GM19035 (cell line): ENCODE measurements around the gene ELK1.
"Not testable (repeated sequence)": the region's sequence is repeated elsewhere in the genome, so short reads cannot be mapped to it uniquely, and the experiment has no call there.

Experiments
- ATAC-seq: cut with Tn5 transposase; IDR thresholded peaks from one replicate; pipeline ENCODE4 v1.9.1; 2021; ENCODE audit not compliant: unreplicated experiment

Gene ELK1, protein sequence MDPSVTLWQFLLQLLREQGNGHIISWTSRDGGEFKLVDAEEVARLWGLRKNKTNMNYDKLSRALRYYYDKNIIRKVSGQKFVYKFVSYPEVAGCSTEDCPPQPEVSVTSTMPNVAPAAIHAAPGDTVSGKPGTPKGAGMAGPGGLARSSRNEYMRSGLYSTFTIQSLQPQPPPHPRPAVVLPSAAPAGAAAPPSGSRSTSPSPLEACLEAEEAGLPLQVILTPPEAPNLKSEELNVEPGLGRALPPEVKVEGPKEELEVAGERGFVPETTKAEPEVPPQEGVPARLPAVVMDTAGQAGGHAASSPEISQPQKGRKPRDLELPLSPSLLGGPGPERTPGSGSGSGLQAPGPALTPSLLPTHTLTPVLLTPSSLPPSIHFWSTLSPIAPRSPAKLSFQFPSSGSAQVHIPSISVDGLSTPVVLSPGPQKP

DNA sequence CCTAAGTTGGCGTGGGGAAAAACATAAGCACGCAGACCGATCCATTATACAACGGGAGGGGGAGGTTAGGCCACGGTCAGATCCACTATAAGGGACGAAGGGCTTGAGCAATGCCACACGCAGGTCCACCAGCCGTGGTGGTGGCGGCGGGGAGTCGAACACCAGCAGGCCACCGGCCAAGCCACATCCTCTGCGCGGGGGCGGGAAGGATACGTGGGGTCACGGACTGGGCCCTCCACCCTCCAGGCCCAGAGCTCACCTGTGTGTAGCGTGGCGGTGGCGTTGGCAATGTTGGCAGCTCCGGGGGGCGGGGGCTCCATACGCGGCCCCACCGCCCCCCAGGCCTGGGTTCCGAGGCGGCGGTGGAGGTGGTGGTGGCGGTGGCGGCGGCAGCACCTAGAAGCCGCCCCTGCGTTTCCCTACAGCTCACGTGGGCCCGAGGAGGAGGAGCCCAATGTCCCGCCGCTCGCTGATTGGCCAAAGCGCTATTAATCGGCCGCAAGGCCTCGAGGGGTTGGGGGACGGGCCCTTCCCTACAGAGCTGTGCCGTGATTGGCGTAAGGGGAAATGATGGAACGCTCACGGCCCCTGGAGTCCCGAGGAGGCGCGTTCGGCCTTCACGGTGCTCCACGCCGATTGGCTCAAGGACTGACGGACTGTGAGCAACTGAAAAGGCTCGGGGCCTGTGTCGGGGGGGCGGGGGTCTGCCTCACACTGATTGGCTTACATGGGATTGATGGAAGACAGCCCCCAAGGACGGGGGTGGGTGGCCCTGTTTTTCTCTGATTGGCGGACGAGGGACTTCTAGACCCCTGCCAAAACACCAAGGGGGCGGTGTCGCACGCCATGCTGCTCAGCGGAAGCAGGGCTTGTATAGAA, at the start of gene ELK1:
Gene ELK1 (minus strand): TSS at position 400 of the 879 bp plus-strand sequence. CDS start 9,122 bp downstream, outside the sequence.
- peak; percentile 90 for ATAC-seq

DNA sequence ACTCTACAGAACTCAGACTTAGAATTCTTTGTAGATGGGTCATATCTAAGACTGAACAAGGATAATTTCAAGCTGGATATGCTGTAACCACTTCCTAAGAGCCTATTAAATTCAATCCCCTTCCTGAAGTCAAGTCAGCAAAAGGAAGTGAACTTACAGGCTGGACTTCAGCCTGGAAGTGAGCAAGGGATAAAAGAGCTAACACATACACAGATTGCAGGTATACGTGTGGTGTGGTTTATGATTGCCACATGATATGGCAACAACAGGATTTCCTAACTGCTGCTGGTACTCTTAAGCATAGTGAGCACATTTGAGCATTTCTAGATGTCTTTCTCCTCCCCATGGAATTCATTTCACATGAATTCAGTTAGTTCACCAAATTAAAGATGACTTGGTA, 46.8 kb upstream of the ELK1 start:
- ATAC-seq: no peak

DNA sequence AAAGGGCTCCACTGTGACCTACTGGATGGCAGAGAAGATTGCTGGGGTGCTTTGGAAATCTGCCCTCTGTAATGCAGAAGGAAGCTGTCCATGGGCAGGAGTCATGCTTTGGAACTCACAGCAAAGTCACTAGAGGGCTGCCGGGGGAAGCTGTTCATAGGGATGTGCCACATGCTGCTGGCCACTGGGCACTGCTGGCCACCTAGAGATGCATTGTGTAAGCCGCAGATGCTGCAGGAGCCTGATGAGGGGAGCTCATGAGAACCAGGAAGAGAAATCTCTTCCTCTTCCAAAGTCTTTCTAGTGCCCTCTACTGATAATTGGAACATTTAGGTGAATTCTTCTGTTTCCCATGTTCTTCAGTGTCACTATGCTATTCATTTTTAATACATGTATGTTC, 39.8 kb upstream of the ELK1 start:
- ATAC-seq: no peak

DNA sequence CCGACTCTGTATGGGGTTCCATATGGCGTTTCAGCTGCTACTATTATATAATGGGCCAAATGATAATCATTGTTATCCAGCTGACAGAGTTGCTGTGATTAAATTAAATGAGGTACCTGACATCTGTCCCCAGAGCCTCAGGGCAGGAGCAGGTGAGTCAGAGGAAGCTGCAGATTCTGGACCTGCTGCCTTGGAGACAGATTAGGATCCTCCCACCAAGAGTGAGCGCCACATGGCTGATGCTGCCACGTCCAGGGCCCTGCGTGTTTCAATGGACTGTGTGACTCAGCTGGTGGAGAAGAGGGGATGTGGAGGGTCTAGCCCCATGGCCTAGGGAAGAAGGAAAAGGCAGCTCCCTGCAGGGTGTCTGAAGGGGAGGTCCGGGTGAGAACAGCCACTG, 36.9 kb upstream of the ELK1 start:
- ATAC-seq: no peak

DNA sequence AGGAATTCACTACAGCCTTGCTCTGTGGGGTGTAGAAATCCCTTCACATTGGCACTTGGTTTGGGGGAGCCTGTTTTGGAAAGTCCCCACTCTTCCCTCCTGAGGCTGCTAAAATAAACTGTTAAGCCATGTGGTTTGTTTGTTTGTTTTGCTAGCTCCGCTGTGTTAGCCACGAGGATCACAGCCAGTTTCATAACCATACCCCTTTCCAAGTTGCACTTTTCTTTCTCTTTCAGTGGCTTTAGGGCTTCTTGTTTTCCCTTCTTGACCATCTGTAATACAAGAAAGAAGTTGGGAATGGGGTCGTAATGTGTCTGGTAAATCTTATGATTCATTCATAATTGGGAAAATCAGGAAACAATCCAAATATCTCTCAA, 33.5 kb upstream of the ELK1 start:
- ATAC-seq: no peak

DNA sequence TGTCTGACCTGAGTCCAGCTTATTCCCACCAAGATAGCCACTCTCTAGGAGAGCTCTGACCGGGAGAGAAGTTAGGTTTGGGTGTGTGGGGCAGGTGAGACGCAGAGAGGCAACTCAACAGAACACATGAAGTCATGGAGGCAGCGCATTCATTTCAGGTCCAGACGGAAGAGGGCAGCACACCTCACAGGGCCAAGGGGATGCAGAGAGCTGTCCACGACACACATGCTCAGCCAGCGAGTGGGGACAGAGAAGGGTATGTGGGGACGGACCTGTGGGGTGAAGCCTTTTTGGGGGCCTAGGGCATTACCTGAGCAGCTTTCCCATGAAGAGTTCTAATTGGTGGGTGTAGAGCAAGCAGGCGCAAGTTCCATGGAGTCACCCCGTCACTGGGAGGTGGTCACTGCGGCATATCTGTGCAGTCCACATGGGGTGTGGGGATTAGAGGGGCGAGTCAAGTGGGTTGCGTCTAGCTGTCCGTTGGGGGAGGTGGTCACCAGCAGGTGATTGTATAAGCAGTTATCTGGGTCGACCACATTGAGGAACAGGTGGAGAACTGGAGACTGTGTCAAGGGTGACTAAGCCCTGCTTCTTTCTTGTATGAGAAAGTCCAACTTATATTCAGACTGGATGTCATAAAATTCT, 32.9 kb upstream of the ELK1 start:
- ATAC-seq: no peak

DNA sequence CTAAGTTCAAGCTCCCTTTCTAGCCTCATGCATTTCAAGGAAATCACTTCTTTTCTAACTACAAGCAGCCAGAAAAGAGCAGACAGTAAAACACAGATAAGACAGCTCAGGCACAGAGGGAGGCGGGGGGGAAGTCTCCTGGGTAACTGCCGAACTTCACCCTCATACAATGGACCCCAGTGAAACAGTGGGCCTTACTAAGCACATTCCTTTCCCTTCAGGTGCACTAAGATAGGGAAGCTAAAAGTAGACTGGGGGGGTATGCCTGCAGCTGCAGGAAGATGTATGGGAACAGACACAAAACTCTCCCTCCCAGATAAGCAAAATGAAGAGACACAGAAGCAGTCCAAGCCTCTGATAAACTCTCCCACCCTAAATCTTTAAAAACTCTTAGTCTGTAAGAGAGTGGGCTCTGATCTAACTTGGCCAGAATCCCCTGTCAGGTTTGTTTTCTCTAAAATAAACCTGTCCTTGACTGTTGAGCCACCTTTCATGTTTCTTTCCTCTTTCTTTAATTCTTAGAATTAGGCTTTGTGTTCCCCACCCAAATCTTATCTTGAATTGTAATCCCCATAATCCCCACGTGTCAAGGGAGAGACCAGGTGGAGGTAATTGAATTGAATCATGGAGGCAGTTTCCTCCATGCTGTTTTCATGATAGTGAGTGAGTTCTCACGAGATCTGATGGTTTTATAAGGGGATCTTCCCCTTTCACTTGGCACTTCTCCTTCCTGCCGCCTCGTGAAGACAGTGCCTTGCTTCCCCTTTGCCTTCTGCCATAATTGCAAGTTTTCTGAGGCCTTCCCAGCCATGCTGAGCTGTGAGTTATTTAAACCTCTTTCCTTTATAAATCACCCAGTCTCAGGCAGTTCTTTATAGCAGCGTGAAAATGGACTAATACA, 25.8 kb upstream of the ELK1 start:
- not testable (repeated sequence) for ATAC-seq

DNA sequence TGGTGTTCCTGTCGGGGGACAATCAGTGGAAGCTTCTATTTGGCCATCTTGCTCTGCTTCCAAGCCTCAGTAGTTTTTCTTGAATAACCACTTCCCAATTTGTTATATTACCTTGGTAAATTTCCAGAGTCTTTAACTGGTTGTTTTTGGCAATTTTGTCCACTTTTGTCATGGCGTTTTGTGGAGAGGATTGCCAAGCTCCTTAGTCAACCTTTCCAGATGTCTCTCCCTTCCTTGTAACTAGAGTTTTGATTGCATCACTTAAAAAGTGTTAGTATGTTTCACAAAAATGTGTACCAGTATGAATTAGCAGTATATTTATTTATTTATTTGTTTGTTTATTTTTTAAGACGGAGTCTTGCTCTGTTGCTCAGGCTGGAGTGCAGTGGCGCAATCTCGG, 24.4 kb upstream of the ELK1 start:
- ATAC-seq: no peak

DNA sequence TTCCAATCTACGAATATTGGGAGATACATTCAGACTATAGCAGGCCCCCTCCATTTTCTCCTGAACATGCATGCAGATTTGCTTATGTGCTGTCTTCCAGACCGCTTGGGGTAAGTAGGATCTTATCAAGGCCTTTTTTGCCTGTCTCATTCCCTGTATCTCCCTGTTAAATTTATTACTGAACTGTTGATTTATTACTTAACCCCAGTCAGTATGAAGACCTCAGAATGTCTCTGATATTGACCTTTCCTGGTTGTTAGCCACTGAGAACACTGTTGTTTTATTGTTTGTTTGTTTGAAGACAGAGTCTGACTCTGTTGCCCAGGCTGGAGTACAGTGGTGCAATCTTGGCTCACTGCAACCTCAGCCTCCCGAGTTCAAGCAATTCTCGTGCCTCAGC, 15.4 kb upstream of the ELK1 start:
- ATAC-seq: not testable (repeated sequence)

DNA sequence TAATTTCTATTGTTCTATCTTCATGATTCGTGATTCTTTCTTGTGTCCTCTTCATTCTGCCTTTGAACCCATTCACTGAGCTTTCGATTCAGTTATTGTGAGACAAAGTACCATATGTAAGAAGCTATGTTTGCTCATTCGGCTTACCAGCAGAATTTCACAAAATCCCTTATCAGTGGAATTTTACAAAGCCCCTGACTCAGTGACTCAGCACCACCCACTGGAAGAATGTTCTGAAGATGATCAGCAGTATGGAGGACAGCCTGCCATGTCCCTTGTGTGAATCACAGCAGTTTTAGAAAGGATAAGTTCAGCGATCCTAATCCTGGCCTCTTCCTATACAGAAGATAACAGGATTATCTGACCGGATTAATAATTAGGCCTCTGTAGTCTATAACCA, 14.4 kb upstream of the ELK1 start:
- ATAC-seq: no peak

DNA sequence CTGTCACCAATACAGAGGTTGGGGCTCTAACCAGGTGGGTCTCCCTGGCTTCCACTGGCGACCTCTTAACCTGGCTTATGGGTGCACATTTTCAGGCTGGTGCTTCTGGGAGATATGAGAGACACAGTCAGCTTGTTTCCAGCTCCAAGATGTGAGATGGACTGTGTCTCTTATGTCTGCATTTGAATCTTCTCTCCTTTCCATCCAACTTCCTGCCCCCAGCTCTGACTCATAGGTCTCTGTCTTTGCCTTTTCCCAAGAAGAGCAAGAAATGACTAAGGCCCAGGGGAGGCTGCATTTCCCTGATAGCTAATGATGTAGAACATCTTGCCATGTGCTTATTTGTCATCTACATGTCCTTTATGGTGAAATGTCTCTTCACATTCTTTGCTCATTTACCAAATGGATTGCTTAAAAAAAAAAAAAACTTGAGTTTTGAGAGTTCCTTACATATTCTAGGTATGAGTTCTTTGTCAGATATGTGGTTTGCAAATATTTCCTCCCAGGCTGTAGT, 11.8 kb upstream of the ELK1 start:
- no peak for ATAC-seq

DNA sequence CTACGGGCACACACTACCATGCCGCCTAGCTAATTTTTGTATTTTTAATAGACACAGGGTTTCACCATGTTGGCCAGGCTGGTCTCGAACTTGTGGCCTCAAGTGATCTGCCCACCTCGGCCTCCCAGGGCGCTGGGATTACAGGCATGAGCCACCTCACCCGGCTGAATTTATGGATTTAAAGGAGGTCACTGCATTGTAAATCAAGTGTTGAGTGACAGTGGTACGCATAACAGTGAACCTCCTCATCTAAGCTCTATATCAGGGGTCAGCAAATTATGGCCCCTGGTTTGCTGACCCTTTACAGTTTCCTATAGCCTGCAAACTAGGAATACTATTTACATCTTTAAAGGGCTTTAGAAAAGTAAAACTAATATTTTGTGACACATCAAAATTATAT, 11.2 kb upstream of the ELK1 start:
- no peak for ATAC-seq

DNA sequence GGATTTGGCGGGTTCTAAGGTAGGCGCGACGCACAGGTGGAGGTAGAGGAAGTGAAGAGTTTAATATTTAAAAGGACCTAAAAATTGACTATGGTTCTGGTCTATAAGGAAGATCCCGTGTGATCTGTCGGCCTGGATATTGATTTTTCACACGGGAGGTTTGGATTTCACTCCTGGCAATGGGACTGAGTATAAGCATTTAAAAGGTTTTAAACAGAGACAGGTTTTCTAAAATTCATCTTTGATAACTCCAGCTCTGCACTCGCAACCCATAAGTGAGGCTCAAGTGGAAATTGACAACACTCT, 9.0 kb upstream of the ELK1 start:
- no peak for ATAC-seq

DNA sequence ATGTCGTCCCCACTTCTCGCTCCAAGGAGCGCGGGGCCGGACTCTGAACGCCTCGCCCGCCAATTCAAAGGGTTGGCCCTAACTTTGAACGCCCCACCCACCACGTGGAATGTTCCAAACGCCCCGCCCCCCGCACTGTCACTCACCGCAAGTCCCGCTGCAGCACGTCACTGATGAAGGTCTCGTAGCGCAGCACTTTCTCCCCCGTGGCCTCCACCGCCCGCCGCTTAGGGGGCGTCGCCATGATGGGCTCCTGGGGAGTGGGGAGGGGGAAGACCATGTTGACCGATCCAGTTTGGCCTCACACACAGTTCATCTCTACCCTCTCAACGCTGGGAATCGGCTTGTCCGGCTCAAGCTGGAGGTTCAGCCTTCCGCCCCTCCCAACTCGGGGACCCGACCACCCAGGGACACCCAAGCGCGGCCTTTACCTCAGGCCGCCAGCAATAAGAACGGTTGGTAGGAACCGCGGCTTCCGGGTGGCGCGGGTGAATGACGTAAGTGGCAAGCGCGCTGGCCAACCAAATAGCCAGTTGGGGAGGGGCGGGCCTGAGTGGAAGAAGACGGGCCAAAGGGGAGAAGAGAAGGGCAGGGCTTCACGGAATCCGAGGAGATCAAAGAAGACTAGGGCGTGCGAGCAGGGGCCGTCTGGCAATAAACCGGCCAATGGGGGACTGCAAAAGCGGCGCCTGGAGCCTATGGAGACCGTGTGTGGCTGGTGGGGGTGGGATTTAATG, 8.5 kb upstream of the ELK1 start, which contains the start of gene UXT:
Gene UXT (minus strand): TSS at position 497 of the 737 bp plus-strand sequence. CDS start 253 bp downstream, at position 244.
- peak; percentile 81 for ATAC-seq

DNA sequence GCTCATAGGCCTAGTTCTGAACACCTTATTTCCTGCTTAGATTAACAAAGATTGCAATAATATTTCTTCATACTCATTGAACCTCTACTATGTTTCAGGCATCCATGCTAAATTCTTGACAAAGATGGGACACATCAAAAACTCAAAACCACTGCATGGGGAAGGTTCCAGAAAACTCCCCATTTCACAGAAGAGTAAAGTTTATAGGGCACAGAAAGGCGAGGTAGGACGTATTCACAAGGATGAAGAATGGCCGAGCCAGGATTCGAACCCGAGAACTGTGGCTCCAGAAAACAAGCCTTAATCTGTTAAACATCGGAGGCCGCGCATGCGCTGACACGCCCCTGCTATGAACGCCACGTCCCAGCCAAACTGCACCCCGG, 7.9 kb upstream of the ELK1 start:
- no peak for ATAC-seq

DNA sequence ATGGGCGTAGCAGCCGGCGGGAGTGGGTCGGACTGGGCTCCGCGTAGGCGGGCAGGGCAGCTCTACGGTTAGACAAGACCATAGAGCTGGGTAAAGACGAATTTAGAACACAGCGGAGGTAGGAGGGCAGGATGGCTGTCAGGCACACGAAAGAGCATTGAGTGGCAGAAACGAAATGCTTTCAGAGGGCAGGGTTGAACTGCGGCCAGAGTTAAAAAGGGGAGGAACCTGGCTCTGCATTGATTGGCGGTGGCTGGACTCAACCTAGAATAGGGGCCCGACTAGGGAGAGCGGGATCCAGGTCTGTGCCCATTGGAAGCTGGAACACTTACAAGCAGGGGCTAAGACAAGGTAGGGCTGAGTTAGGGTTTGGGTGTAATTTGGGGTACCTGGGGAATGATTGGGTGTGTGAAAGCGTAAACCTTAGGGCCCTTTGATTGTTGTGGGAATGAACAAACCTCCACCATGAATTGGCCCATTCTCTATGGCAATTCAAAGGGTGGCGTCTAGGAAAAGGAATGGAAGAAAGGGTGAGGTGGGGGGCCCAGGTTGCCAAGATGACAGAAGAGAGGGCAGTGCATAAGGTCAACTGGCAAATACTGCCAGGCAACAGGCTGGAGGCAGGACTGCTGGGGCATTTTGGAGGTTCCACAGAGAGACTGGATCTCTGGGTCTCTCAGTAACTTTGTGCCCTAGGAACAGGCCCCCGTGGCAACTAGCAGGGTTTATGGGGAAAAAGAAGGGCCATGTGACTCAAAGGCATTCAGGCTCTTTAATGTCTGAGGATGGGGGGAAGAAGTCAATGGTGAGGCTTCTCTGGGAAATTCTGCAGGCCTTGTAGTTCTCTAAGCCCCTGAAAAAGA, 911 bp upstream of the ELK1 start:
- no peak for ATAC-seq

DNA sequence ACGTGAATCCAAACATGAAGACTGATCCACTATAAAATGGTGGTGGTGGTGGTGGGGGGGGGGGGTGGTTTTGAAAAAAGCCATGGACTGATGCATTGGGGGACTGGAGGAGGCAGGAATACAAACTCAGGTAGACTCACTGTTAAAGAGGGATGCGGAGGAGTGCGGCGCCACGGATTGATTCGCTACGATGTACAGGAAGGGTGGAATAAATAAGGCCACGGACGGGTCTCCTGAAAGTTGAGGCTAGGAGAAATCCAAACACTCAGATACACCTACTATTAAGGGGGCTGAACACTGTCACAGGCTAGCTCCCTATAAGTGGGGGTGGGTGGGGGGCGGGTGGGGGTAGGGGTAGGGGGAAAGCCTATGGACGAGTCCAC, 591 bp downstream of the ELK1 start:
- no peak for ATAC-seq

DNA sequence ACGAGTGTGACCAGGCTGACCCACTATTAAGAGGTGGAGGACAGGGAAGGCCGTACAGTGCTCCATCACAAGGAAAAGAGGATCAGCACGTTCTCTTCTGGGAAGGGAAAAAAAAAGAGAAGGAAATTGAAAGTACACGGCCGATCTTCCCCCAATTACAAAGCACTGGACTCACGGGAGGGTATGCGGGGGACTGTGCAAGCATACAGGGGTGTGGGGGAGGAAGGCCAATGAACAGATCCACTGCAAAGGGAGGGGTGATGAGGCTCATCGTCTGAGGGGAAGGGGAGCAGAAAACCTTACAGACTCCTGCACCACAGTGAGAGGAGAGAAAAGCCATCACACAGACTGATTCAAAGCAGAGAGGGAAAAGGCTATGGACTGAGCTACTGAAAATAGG, 1.1 kb downstream of the ELK1 start:
- no peak for ATAC-seq

DNA sequence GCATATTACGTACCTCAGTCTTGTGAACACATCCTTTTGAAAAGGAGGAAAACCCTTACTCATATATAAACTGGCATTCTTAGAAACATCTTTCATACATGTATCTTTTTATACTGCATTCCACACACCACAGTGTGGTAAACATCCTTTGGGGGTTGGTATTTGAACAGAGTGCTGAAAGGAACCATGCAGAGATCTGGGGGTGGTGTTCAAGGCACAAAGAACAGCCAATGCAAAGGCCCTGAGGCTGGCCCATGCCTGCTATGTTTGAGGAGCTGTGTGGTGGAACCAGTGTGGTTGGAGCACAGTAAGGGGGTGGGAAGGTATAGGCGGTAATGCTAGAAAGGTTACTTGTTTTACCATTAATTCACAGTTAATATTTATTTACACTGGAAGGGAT, 2.0 kb downstream of the ELK1 start:
- no peak for ATAC-seq
